GM18858 (cell line): Measurements from ENCODE around the gene SFMBT1.

ENCODE experiments used
- ATAC-seq: cut with Tn5 transposase; IDR thresholded peaks from one replicate; pipeline ENCODE4 v1.9.1; 2021; ENCODE audit not compliant: unreplicated experiment

Gene SFMBT1

DNA sequence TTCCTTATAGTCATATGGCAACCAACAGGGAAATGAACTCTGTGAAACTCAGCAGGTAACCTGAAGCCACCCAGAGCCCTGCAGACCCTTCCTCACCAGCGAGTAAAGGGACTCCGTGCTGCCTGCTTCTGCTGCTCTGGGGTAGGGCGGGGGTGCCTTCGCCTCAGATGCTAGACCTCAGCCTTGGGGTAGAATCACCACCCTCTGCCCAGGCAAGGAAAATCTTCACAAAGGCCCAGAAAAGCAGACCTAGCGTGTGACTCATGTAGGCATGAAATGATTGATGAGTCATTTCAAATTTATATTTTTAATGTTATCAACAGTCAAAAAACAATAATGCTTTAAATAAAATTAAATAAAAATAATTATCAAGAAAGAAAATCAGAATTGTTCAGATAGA is 155.1 kb downstream of the SFMBT1 start:
- ATAC-seq, result no peak

DNA sequence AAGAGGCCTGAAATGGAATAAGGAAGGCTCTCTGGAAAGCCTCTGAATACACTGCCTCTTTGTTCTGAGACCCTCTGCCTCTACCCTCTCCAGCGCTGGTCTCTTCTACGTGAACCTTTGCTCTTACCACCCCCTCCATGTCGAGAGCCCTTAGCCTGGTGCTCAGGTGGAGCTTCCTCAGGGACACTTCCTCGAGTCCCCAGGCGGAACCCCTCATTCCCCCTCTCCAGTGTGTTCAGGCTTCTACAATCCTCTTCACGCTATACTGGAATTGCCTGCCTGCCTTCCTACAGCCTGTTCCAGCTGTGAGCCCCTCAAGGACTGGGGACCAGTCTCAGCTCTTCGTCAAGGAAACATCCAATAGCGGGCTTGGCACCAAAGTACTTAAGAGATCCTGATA is 156.0 kb downstream of the SFMBT1 start:
- ATAC-seq, result no peak

DNA sequence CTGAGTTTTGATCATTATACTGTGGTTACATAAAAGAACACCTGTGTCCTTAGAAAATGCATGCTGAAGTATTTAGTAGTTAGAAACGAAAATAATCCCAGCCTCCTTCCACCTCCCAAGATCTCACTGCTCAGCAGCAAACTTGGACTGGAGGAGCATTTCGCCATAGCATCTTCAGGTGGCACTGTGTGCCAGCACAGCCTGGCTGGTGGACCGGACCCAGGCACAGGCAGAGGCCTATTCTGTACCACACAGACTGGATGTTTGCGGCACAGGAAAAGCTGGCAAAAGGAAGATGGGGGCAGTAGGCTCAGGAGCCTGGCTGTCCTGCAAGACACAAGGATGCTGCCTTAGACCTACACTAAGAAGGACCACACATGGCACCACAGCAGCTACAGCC is 158.7 kb downstream of the SFMBT1 start:
- ATAC-seq, result no peak

DNA sequence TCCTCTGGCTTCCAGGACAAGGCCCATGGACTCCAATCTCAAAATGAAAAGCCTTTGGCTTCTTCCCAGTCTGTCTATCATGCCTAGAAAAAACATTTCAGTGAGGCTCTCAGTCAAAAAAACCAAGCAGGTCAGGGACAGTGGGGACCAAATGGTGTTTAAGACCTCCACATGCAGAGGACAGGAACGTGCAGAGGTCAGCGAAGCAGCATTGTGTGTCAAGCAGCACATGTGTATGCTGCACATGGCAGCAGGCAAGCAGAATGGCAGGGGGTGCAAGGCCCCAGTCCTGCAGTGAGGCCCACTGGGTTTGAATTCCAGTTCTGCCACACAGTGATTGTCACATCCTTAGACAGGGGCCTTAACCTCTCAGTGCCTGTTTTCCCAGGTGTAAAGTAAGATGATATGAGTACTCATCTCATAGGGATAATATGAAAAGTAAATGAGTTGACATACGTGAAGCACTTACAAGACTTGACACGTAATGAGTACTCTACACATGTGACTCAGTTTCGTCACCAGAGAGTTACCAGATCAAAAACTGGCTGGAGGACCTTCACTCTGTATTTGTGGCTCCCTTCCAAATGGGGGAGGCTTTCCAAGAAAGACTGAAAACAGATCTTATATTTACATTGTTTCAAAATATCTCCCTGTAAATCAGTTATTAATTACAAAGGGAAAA is 159.7 kb downstream of the SFMBT1 start:
- ATAC-seq, result no peak

DNA sequence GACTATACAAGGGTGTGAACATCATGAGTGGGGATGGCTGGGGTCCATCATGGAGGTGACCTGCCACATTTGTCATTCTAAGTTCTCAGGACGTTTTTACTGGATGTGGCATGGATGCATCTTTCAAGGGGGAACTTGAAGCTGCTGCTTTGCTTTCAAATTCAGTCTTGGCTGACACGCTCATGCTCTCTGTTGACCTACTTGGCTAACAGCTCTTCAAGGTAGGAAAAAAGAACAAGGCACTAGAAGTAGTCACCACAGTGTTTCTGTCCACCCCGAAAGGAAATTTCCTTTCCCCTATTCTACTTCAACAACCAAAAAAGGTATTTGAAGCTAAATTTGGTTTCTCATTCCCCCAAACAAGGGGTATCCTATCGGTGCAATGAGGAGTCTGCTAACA is 163.5 kb downstream of the SFMBT1 start:
- ATAC-seq, result no peak

DNA sequence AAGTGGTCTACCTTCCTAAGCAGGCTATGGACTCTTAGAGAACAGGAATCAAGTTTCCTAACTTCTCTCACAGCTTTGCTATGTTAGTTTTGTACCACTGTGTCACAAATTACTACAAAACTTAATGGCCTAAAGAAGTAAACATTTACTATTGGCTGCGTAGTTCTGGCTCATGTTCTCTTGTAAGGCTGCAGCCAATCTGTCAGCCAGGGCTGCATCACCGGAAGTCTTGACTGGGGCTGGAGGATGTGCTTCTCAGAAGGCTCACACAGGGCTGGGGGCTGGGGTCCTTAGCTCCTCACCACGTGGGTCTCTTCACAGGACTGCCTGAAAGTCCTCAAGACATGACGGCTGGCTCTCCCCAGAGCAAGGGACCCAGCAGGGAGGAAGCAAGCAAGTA is 164.0 kb downstream of the SFMBT1 start:
- ATAC-seq, result no peak

DNA sequence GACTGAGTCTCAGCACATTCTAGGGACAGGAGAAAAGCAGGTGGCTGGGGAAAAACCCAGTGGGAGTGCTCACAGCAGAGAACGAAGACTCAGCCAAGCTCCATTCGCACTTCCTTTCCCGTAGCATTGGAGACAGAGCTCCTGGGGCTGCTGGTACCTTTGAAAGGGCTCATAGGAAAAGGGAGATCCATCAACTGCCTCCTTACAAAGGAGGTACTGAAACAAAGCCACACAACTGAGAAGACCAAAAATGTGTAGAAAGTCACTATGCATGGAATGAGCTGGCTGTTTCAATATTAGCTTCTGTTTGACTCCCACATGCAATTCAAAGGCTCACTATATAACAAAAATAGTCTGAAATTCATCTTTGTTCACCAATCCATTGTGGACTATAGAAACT is 165.4 kb downstream of the SFMBT1 start:
- peak; percentile 62 for ATAC-seq

DNA sequence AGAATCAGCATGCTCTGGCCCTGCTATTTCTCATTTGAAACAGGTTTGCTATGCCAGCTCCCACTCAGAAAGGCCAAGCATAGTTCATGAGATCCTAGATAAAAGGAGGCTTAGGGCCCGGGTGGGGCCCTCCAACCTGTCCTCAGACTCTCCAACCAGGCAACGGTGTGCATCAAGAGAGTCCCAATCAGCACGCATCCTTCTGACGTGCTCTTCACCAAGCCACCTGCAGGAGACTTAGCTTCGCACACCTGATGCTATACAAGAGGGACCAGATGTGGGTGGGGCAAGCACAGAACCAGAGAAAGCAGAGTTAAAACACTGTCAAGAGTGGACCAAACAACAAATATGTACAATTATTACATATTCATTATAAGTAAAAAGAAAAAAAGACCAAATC is 165.8 kb downstream of the SFMBT1 start:
- ATAC-seq, result no peak

DNA sequence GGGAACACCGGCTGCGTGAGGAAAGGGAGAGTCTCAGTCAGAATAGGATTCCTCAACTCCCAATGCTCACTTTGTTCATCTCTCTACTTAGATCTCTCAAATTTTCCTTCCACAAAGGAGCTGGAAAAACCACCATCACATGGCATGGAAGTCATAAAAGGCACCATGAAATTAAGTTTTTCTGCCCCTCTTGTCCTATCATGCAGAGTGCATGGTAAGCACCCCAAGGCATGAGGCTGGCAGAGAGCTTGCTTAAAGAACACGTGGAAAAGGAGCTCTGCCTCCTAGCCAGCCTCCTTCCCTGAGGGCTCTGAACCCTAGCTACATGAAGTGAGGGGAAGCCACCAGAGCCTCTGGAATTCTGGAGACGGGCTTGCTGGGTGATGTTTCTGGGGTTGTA is 166.3 kb downstream of the SFMBT1 start:
- ATAC-seq, result no peak

DNA sequence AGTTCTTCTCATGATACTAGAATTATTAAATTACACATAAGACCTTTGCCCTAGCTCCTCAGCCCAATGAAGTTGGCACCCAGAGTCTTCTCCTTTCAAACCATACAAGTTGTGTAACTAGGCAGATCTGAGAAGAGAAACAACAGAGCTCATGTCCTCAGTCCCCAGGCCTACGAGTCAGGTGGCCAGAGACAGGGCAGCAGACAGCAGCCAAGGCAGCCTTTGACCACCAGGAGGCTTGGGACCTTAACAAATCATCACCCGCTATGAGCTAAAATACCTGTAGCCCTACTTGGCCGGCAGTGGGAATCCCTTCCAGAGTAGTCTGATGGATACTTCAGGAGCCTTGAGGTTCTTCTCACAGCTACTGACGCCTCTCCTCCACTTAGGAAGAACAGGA is 166.8 kb downstream of the SFMBT1 start:
- ATAC-seq, result no peak

DNA sequence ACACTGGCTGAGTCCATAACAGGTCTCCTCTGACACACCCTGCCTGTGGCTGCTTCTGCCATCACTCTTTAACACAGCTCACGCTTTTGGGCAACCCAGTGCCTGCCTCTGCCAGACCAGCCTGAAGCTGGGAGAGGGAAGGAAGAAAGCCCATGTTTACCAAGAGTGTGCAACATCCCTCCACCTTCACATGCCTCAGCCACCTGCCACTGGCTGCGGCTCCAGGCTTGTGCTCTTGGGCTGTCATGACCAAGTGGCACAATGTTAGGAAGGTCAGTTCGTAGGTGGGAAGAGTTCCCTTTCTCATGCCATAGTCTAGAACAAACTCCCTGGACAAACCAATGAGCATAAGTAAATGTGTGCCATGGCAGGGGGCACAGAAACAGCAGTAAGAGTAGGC is 168.8 kb downstream of the SFMBT1 start:
- ATAC-seq, result no peak

DNA sequence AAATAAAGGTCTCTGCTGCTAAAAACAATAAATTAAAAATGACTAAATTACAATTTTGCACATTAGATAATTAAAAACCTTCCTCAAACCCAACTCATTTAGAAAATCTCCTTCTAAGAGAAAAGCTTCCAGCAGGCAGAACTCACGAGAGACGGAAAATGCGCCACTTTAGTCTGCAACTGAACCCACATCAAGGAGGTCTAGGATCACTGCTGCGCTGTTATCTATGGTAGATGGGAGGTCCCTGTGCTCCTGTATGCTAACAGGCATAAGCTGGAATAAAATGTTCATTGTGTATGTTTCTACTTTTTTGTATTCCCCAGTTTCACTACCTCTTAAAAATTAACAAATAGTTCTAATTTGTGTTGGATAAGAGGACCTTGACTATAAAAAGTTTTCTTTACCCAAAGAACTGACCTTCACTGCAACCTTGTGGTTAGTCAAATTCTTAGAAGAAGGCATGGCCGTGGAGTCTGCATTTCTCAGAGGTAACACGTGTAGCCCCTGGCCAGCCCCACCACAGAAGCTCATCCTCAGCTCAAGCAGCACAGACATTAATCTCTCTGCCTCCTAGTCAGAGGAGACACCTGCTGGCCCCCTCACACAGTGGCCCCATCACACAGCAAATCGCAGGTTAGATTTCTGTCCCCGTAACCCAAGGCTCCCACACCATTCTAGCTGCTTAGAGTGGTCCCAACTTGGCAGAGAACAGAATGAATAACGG is 170.8 kb downstream of the SFMBT1 start:
- ATAC-seq, result no peak

DNA sequence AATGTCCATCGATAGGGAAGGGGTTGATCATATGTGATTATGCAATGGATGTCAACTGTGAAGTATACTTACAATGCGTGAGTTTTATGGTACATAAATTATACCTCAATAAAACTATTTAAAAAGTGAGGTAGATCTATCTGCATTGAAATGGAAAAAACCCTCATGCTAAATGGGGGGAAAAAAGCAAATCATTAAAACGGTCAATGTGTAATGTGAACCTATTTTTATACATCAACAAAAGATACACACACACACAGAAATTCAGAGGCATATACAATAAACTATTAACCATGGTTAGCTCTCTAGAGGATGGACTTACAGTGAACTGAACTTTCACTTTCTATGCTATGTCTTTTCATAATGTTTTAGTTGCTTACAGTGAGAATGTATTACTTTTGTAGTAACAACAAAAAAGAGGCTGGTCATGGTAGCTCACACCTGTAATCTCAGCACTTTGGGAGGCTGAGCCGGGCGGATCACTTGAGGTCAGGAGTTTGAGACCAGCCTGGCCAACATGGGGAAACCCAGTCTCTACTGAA is 171.6 kb downstream of the SFMBT1 start:
- no peak for ATAC-seq

DNA sequence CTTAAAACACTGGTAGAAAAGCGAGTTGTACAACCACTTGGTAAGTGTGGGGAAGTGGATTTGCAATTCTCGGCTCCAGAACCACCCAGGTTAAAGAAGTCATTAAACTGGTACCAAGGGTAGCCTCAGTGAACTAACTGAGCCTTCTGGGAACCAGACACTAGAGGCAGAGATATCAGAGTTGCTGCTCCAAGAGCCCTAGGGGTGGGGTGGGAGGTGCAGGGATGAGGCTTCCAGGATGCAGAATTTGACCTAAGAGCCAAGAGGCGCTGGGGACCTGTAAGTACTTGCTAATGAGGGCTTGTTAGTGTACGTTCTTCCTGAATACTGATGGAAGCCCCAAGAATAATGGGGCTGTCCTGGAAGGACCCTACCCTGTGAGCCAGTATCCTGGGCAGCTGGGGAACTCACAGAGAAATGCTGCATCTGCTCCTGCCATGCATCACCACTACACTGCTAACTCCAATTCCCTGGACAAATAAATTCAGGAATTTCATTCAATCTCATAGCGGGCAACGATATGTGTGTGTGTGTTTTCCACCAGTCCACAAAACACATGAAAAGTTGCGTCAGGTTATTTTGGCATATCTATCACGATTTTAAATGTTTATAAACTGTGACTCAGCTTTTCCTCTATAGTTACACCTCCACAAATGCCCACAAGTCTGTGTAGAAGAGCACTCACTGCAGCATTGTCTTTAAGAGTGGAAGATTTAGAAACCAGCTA is 172.3 kb downstream of the SFMBT1 start:
- no peak for ATAC-seq

DNA sequence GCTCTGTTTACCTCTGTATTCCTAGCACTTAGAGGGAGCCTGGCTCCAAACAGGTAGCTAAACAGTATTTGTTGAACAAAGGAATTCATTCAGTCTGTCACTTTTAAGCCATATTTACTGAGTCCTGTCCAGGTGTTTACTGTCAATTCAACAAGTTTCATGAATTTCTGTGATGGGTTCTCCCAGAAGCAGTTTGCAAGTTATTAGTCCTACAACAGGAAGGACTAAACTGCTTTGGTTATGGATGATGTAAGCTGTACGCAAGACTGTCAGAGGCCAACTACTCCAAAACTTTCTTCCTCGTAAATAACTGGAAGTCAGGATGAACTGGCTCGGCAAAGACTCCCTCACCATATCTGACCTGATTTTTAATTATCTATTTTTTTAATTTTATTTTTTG is 173.6 kb downstream of the SFMBT1 start:
- no peak for ATAC-seq

DNA sequence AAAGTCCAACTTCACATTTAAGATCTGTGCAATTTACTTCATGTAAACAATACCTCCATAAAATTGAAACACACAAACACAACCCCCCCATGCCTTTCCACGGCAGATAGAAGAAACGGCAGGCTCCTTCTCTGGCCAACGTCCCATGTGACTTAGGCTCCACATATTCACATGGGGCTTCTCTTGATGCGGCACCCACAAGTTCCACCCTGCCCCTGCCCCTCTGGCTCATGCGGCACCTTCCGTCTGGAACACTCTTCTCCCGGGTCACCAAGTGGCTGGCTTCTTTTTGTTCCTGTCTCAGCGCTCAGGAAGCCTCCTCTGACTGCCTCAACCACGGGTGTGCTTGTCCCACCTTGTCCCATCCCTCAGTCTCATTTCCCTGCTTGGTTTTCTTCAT is 174.1 kb downstream of the SFMBT1 start:
- ATAC-seq, result no peak

DNA sequence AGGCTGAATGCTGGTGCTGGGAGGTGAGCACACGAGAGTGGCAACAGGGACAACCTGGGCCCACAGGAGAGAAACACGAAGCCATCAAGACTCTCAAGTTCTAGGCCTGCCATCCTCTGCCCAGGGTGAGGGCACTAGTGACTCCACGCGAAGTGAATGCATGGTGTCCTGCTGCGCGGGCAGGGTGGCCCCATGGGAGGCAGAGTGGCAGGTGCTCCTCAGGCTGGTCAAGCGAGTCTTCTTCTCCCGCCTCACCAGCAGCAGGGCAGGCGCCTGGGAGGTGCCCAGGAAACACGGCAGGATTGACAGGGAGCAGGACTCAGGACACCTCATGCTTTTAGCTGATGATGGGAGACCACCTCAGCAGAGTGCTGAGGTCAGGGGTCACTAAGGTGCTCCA is 175.4 kb downstream of the SFMBT1 start:
- no peak for ATAC-seq

DNA sequence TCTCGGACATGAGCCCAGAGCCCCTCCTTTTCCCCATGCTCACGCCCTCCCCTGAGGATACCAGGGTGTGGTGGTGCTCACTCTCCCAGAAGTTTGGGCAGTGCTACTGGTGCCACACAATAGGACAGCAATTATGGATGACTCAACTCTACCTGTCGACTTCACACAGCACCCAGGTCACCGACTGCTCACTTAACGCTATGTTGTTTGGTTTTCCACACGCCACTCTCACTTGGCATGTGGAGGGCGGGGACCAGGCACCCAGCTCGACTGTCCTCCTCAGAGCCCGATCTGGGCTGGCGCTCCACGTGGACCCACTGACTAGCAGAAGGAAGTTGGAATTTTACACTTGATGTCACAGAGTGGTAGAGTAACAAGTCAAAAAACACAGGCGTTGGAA is 179.4 kb downstream of the SFMBT1 start:
- no peak for ATAC-seq

DNA sequence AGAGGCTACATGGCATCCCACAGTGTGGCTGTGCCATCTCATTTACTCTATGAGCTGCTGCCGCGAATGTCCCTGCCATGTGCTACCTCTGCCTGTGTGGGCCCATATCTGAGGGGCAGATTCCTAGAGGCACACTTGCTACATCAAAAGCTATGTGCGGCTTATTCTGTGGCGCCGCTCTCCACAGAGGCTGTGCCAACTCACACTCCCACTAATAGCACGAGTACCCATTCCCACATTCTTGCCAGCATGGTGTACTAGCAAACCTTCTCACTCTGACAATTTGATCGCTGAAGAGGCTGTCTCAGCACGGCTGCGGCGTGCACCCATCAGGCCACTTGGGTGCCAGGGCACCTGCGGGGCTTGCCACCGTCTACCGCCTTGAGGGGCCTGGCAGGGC is 179.9 kb downstream of the SFMBT1 start:
- no peak for ATAC-seq

DNA sequence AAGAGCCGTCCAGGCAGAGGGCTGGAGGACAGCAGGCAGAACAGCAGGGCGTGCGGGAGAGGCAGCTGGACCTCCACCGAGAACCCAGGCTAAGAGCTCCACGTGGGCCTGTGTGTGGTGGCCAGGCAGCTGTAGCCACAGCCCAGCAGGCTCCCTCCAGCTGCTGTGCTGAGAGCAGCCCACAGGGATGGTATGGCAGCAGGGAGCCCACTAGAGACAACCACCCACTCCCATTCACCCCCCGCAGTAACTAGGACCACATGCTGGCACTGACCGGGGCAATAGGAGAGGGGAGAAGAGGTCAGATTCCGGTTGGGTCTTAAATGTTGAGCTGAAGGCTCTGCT is 185.5 kb downstream of the SFMBT1 start:
- no peak for ATAC-seq

DNA sequence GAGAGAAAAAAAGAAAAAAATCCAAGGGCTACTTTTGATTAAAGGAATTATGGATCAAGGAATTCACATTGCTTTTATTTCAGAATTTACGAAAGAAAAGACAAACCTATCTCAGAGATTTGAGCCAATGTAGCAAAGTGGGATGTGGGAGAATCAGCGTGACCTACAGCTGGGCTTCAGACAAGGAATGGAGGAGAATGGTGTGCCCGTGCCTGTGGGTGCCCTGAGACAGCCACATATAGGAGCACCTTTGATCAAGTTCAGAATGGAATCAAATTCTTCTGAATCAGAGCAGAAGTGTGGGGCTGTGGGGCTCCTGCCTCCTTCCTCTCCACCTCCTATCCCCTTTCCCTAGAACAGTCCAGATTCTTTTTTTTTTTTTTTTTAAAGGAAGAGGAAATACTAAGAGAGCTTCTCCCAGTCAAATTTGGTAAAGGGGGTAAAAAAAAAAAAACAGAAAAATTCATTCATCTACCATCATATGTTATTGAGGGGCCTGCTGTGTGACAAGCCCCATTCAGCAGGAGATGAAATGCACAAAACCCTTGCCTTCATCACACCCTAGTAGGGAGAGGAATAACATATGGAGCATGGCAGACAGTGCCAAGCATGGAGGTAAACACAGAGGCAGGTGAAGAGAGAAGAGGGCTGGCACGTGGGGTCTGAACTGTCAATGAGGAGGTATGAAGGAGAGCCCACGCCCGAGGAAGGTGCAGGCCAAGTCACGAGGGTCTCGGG is 186.0 kb downstream of the SFMBT1 start:
- ATAC-seq, result no peak
